ENCODE measurements around the gene DPH7. TPM values are rescaled to one million over a fixed set of nuclear protein-coding genes. Genes with fewer than 3 reads are reported as not detected.

The DPH7 gene
- total RNA-seq, 4 donors from 2014 or later, result 40.8 to 61.5 (median 42.4) TPM

- TF ChIP-seq EP300 (IDR thresholded peaks at IDR 0.05) (no peak), POLR2A (IDR thresholded peaks at IDR 0.05) (no peak)
- TF ChIP-seq, protein P1, sequence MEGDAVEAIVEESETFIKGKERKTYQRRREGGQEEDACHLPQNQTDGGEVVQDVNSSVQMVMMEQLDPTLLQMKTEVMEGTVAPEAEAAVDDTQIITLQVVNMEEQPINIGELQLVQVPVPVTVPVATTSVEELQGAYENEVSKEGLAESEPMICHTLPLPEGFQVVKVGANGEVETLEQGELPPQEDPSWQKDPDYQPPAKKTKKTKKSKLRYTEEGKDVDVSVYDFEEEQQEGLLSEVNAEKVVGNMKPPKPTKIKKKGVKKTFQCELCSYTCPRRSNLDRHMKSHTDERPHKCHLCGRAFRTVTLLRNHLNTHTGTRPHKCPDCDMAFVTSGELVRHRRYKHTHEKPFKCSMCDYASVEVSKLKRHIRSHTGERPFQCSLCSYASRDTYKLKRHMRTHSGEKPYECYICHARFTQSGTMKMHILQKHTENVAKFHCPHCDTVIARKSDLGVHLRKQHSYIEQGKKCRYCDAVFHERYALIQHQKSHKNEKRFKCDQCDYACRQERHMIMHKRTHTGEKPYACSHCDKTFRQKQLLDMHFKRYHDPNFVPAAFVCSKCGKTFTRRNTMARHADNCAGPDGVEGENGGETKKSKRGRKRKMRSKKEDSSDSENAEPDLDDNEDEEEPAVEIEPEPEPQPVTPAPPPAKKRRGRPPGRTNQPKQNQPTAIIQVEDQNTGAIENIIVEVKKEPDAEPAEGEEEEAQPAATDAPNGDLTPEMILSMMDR (IDR thresholded peaks at IDR 0.05), result no peak
- Histone ChIP-seq H3K4me3 (no peak overlapping the region), H3K27me3 (no peaks in the 10 kb centered on the region), H3K27ac (no peak overlapping the region), H3K4me1 (peaks cover 0 to 22% (median 2%) of the 10 kb centered on the region in 4 donors), H3K36me3 (peaks cover 0 to 83% (median 5%) of the 10 kb centered on the region in 3 donors), H3K9me3 (no peaks in the 10 kb centered on the region)
- WGBS, 2 donors, result 53 to 62% methylated on average over 8 of the region's 8 CpGs
- DNase-seq (ENCODE audit: low spot score in 2 of 2), result no peak
Measured at GRCh38 chr9:137583957-137584356, 5.2 kb upstream of the DPH7 start.

GRCh38 chr9:137583347-137583746 is 4.6 kb upstream of the DPH7 start:
- TF ChIP-seq POLR2A (IDR thresholded peaks at IDR 0.05) (no peak), EP300 (IDR thresholded peaks at IDR 0.05) (no peak)
- TF ChIP-seq, protein P1 (IDR thresholded peaks at IDR 0.05), result no peak
- H3K27me3 ChIP-seq, result no peaks in the 10 kb centered on the region
- no peak overlapping the region for H3K4me3 ChIP-seq
- peaks cover 0 to 81% (median 5%) of the 10 kb centered on the region in 3 donors for H3K36me3 ChIP-seq
- H3K9me3 ChIP-seq, result no peaks in the 10 kb centered on the region
- 77 to 84% methylated on average over 14 of the region's 14 CpGs for WGBS, 2 donors
- H3K27ac ChIP-seq, result no peak overlapping the region
- DNase-seq (ENCODE audit: low spot score in 2 of 2), result no peak
- H3K4me1 ChIP-seq, result peaks cover 0 to 17% (median 0%) of the 10 kb centered on the region in 4 donors

DNA sequence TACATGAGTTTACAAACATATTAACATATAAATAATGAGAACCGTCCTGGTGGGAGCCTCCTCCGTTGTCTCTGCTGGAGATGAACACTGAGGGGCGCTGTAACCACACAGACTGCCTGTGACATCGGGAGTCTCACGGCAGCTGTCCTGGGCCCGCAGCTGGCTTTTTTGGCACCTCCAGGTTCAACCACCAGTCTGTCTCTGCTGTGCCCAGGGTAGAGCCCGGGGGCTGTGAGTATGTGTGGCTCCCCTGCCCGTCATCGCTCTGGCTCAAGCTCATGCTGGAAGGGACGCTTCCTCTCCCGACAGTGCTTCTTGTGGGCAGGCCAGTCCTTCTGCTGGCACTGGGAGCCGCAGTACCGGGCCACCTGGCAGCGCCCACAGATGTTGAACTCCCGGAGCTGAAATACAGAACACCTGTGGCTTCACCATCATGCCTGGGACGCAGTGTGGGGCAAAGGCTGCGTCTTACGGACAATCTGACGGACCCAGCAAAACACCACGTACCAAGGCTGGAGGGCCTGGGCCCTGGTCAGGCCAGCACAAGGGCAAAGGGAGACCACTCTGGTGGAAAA is 3.6 kb upstream of the DPH7 start:
- no peaks in the 10 kb centered on the region for H3K27me3 ChIP-seq
- DNase-seq (ENCODE audit: low spot score in 2 of 2), result no peak
- 78 to 82% methylated on average over 14 to 19 of the region's 20 CpGs for WGBS, 2 donors
- peaks cover 0 to 71% (median 5%) of the 10 kb centered on the region in 3 donors for H3K36me3 ChIP-seq
- TF ChIP-seq POLR2A (IDR thresholded peaks at IDR 0.05) (no peak), EP300 (IDR thresholded peaks at IDR 0.05) (no peak)
- TF ChIP-seq, protein P1 (IDR thresholded peaks at IDR 0.05), result peak in 1 of 5 experiments; percentile 20
- H3K9me3 ChIP-seq, result no peaks in the 10 kb centered on the region
- H3K4me3 ChIP-seq, result no peak overlapping the region
- H3K4me1 ChIP-seq, result peaks cover 0 to 25% (median 8%) of the 10 kb centered on the region in 4 donors
- no peak overlapping the region for H3K27ac ChIP-seq

DNA sequence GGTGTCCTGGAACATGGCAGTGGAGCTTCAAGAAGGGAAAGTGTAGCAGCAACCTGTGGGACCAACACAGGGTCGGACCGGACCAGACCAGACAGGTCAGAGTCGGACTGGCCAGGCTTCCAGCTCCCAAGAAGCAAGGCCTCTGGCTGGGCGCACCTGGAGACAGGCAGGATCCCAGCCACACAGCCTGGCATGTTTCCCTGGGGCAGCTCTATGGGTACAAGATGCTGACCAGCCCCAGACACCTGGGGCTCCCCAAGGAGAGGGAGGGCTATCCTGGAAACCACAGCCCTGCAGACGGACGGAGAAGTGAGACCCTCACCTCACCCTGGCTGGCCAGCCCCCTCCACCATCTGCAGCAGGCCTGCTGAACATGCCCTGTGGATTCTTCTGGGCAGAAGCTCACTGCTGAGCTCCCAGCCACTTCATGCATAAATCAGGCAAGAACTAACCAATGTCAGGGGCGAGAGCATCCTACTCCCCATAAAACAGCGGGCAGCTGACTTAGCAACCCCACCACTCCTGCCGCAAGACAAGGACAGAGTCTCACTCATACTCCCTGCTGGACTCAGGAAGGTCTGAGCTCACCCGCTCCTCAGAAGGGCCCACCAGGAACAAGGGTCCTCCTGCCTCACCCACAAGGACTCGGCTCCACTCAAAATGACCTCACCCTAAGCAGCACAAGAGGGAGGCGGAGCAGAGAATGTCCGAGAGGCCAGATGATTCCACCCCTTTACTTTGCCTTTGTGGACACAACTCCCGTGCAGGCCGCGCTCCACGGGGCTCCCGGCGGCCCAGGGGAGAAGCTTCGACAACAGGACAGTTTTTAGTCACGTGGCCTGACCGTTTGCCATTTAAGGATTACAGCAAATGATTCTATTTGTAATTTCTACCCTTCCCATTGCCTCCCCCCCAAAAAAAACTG is 2.9 kb upstream of the DPH7 start:
- Histone ChIP-seq H3K4me3 (no peak overlapping the region), H3K4me1 (peaks cover 0 to 32% (median 11%) of the 10 kb centered on the region in 4 donors), H3K27ac (no peak overlapping the region), H3K9me3 (no peaks in the 10 kb centered on the region), H3K27me3 (no peaks in the 10 kb centered on the region), H3K36me3 (peaks cover 0 to 65% (median 0%) of the 10 kb centered on the region in 3 donors)
- 85% methylated on average over 22 of the region's 22 CpGs for WGBS, 2 donors
- TF ChIP-seq POLR2A (IDR thresholded peaks at IDR 0.05) (no peak), EP300 (IDR thresholded peaks at IDR 0.05) (no peak)
- TF ChIP-seq, protein P1 (IDR thresholded peaks at IDR 0.05), result no peak
- DNase-seq (ENCODE audit: low spot score in 2 of 2), result no peak

GRCh38 chr9:137580954-137581322 is 2.2 kb upstream of the DPH7 start:
- no peaks in the 10 kb centered on the region for H3K9me3 ChIP-seq
- TF ChIP-seq, protein P1 (IDR thresholded peaks at IDR 0.05), result no peak
- TF ChIP-seq POLR2A (IDR thresholded peaks at IDR 0.05) (no peak), EP300 (IDR thresholded peaks at IDR 0.05) (no peak)
- H3K36me3 ChIP-seq, result peaks cover 0 to 65% (median 0%) of the 10 kb centered on the region in 3 donors
- H3K4me1 ChIP-seq, result peaks cover 0 to 39% (median 11%) of the 10 kb centered on the region in 4 donors
- no peak overlapping the region for H3K27ac ChIP-seq
- H3K4me3 ChIP-seq, result no peak overlapping the region
- no peaks in the 10 kb centered on the region for H3K27me3 ChIP-seq
- DNase-seq (ENCODE audit: low spot score in 2 of 2), result no peak
- WGBS, 2 donors, result 88 to 100% methylated on average over 4 of the region's 4 CpGs

Measured in tibial nerve (tissue), 4 donors.